Endothelial cell of umbilical vein (primary cell): ENCODE data around the gene MOGAT3. TPM values are rescaled to one million over a fixed set of nuclear protein-coding genes. Genes with fewer than 3 reads are reported as not detected.

ENCODE experiments used
- microRNA-seq: library from miRNA; unstranded; fragments of <30 nt; microRNA quantifications from one replicate; pipeline ENCODE4 v1.2.0, GENCODE V29; 2021; ENCODE audit warnings: borderline number of aligned reads, borderline replicate concordance
- polyA plus RNA-seq, 4 experiments: library from polyadenylated mRNA; depleted of rRNA in 3 of 4; stranded (reverse) in 3 of 4; unstranded in 1 of 4; fragments of >200 nt; gene quantifications; 2 replicates each; pipeline versions ENCODE4 v1.2.1 to v1.2.3, GENCODE V29; 2011 to 2012; ENCODE audit warnings: missing spikeins in 1 of 4
- small RNA-seq: library from RNA; depleted of rRNA; stranded (forward); fragments of <200 nt; gene quantifications from one replicate; pipeline ENCODE3, GENCODE V24; 2012; ENCODE audit warnings: low replicate concordance, low read depth; ENCODE audit not compliant: insufficient read depth, insufficient read length
- total RNA-seq: library from RNA; stranded (reverse); gene quantifications from 2 replicates; pipeline ENCODE4 v1.2.3, GENCODE V29; 2021

Gene MOGAT3
- total and polyA plus RNA-seq, 2 donors (not counting 3 experiments of a cell fraction or from before 2014, with no cell fraction given), result not detected

Small RNA genes lying within 50 kb of the gene (microRNA-seq; reads per million reads assigned to microRNA genes)
- gene MIR4653, result not detected

Small RNA genes lying within 50 kb of the gene (small RNA-seq; reads per million reads assigned to genes)
- not detected for gene MIR4653

Other genes with a start within 250 kb of the MOGAT3 start
- gene MUC12, start 231.5 kb downstream of the MOGAT3 start, total RNA-seq, result not detected in 2 replicates
- not detected in 2 replicates for gene MUC12, start 231.5 kb downstream of the MOGAT3 start, polyA plus RNA-seq
- gene MUC17, start 181.0 kb downstream of the MOGAT3 start, total RNA-seq, result not detected in 2 replicates
- not detected in 2 replicates for gene MUC17, start 181.0 kb downstream of the MOGAT3 start, polyA plus RNA-seq
- gene TRIM56, start 115.6 kb downstream of the MOGAT3 start, total RNA-seq, result 21.8 and 25.1 TPM in 2 replicates
- 1.9 and 2.3 TPM in 2 replicates for gene TRIM56, start 115.6 kb downstream of the MOGAT3 start, polyA plus RNA-seq
- 2,296 and 2,645 TPM in 2 replicates for gene SERPINE1, start 73.9 kb downstream of the MOGAT3 start, total RNA-seq
- gene SERPINE1, start 73.9 kb downstream of the MOGAT3 start, polyA plus RNA-seq, result 4,637 and 5,683 TPM in 2 replicates
- gene AP1S1, start 46.6 kb downstream of the MOGAT3 start, total RNA-seq, result 70.9 and 93.3 TPM in 2 replicates
- gene AP1S1, start 46.6 kb downstream of the MOGAT3 start, polyA plus RNA-seq, result 82.8 and 106 TPM in 2 replicates
- not detected in 2 replicates for gene VGF, start 35.5 kb downstream of the MOGAT3 start, total RNA-seq
- 0.03 TPM in 1 of 2 replicates, not detected in the other for gene VGF, start 35.5 kb downstream of the MOGAT3 start, polyA plus RNA-seq
- gene NAT16, start 20.7 kb downstream of the MOGAT3 start, total RNA-seq, result not detected in 2 replicates
- gene NAT16, start 20.7 kb downstream of the MOGAT3 start, polyA plus RNA-seq, result not detected in 2 replicates
- 161 and 170 TPM in 2 replicates for gene PLOD3, start 16.5 kb upstream of the MOGAT3 start, total RNA-seq
- gene PLOD3, start 16.5 kb upstream of the MOGAT3 start, polyA plus RNA-seq, result 143 and 212 TPM in 2 replicates
- 89.9 and 90.5 TPM in 2 replicates for gene ZNHIT1, start 17.1 kb upstream of the MOGAT3 start, total RNA-seq
- gene ZNHIT1, start 17.1 kb upstream of the MOGAT3 start, polyA plus RNA-seq, result 74.1 and 77.1 TPM in 2 replicates
- 9.3 and 11.3 TPM in 2 replicates for gene CLDN15, start 36.8 kb upstream of the MOGAT3 start, total RNA-seq
- 17.7 and 21.1 TPM in 2 replicates for gene CLDN15, start 36.8 kb upstream of the MOGAT3 start, polyA plus RNA-seq
- gene FIS1, start 44.0 kb upstream of the MOGAT3 start, total RNA-seq, result 132 and 187 TPM in 2 replicates
- gene FIS1, start 44.0 kb upstream of the MOGAT3 start, polyA plus RNA-seq, result 330 and 346 TPM in 2 replicates
- 26.1 and 28.7 TPM in 2 replicates for gene IFT22, start 120.8 kb upstream of the MOGAT3 start, total RNA-seq
- 26.0 and 26.3 TPM in 2 replicates for gene IFT22, start 120.8 kb upstream of the MOGAT3 start, polyA plus RNA-seq
- not detected in 2 replicates for gene COL26A1, start 161.8 kb upstream of the MOGAT3 start, total RNA-seq
- gene COL26A1, start 161.8 kb upstream of the MOGAT3 start, polyA plus RNA-seq, result 0.03 TPM in 1 of 2 replicates, not detected in the other